ENCODE results near the gene FHIT.

FHIT gene

DNA sequence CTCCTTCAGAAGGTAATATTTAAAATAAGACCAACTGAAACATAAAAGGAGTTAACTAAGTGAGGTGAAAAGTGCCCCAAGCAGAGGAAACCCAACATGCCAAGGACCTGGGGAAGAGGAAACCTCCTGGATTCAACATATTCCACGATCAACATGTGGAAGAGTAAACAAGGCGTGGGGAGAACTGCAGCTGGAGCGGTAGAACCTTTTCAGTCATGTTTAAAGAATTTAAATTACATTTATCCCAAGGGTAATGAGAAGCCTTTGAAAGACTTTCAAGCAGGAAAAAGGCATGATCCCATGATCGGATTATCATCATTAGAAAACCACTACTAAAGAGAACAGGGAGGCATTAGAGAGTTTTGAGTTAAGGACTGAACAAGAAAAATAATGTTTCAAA lies 330.7 kb downstream of the FHIT start:
- TF ChIP-seq, protein P1, sequence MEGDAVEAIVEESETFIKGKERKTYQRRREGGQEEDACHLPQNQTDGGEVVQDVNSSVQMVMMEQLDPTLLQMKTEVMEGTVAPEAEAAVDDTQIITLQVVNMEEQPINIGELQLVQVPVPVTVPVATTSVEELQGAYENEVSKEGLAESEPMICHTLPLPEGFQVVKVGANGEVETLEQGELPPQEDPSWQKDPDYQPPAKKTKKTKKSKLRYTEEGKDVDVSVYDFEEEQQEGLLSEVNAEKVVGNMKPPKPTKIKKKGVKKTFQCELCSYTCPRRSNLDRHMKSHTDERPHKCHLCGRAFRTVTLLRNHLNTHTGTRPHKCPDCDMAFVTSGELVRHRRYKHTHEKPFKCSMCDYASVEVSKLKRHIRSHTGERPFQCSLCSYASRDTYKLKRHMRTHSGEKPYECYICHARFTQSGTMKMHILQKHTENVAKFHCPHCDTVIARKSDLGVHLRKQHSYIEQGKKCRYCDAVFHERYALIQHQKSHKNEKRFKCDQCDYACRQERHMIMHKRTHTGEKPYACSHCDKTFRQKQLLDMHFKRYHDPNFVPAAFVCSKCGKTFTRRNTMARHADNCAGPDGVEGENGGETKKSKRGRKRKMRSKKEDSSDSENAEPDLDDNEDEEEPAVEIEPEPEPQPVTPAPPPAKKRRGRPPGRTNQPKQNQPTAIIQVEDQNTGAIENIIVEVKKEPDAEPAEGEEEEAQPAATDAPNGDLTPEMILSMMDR (IDR thresholded peaks at IDR 0.05; ENCODE audit: low read depth, low read length) = no peak
- H3K4me3 ChIP-seq (ENCODE audit: low read depth, low read length) = no peak overlapping the region

DNA sequence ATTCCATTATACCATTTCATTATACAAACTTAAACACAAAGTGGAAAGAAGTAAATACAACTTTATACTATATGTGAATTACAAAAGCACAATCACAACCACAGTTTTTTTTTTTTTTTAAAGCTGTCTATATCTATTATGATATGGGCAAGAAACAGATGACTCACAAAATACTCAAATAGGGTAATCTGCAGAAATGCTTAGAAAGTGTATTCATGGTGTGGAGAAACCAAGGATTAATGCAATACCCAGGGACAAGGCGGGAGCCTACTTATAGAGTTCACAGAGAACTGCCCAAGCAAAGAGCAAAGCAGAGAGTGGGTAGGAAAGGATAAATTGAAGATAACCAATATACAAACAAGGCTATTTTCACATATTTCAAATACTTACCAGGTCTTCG lies 332.0 kb downstream of the FHIT start:
- TF ChIP-seq, protein P1 (IDR thresholded peaks at IDR 0.05; ENCODE audit: low read depth, low read length) = no peak
- no peak overlapping the region for H3K4me3 ChIP-seq (ENCODE audit: low read depth, low read length)

DNA sequence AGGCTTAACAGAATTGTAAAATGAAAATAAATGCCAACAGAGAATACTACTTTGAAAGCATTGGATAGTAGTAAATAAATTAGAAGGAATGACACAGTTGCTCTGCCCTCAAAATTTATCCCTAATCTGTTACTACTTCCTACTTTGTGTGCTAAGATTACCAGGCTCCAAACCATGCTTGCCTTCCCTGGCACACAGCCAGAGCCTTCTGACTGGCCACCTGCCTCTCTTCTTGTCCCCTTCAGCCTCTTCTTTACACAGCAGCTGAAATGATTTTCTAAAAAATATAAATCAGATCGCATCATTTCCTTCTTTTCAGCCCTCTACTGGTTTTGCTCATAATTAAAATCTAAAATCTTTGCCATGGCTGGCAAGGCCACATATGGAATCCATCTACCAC lies 334.1 kb downstream of the FHIT start:
- TF ChIP-seq, protein P1 (IDR thresholded peaks at IDR 0.05; ENCODE audit: low read depth, low read length) = no peak
- H3K4me3 ChIP-seq (ENCODE audit: low read depth, low read length) = no peak overlapping the region

DNA sequence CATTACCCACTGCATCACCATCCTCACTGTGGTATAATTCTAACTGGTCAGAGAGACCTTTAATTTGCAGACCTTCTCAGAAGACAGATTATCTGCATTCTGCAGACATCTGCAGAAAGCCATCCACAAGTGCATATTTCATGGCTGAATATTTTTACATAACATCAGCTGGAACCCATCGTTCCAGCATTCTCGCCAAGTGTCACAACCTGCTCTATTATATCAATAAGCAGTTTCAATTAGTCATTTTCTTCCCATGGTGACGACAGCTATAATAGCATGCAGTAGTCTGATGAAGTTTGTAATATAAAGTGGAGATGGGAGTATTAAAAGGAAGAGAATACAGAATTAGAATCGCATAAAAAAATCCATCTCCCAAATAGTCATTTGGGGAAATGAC lies 334.7 kb downstream of the FHIT start:
- TF ChIP-seq, protein P1 (IDR thresholded peaks at IDR 0.05; ENCODE audit: low read depth, low read length) = no peak
- H3K4me3 ChIP-seq (ENCODE audit: low read depth, low read length) = no peak overlapping the region

DNA sequence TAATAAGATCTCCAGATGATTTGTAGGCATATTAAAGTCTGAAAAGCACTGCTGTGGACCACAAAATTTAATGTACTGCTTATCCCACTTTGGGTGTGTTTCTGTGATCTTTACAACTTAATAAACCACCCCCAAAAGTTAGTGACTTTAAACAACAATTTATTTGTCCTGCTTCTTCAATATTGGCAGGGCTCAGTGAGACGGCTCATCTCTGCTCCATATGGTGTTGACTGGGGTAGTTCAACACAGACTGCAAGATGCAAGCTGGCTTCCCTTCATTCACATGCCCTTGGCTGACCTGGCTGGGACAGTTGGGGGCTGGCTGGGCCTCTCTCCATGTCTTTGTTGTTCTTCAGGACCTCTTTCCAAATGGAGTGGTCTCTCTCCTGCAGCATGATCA lies 337.8 kb downstream of the FHIT start:
- TF ChIP-seq, protein P1 (IDR thresholded peaks at IDR 0.05; ENCODE audit: low read depth, low read length) = no peak
- H3K4me3 ChIP-seq (ENCODE audit: low read depth, low read length) = no peak overlapping the region

DNA sequence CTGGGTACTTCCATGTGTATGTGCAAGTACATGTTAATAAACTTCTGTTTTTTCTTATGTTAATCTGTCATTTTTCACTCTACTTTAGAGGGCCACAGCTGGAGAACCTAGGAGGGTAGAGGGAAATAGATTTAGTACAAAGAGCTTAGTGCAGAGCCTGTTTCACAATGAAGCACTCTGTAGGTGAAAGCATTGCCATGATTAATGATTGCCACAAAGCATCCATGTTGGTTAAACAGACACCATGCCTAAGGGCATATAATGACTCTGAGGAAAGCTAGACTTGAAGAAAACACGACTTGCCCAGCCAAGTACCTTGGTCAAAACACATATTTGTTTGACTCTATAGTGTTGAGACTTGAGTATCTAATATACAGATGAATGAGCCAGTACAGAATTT lies 338.4 kb downstream of the FHIT start:
- TF ChIP-seq, protein P1 (IDR thresholded peaks at IDR 0.05; ENCODE audit: low read depth, low read length) = no peak
- no peak overlapping the region for H3K4me3 ChIP-seq (ENCODE audit: low read depth, low read length)

DNA sequence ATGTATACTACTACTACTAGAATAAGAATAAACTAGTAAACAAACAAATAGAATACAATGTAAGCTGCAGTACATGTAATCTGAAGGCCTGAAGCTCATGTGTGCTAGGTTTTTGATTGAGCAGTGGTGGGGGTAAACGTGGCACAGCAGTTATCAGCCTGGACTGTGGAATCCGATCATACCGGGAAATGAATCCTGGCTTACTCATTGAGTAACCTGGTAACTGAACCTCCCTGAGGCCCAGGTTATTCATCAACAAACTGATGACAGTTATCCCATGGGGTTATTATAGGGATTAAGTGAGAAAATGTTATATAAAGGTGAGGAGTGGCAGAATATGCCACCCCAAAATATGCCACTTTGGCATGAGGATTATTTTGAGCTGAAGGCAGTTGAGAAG lies 339.1 kb downstream of the FHIT start:
- TF ChIP-seq, protein P1 (IDR thresholded peaks at IDR 0.05; ENCODE audit: low read depth, low read length) = no peak
- H3K4me3 ChIP-seq (ENCODE audit: low read depth, low read length) = no peak overlapping the region
